ENCODE measurements around the gene MGAT3.
"Not testable (repeated sequence)": the region's sequence is repeated elsewhere in the genome, so short reads cannot be mapped to it uniquely, and the experiment has no call there.

The MGAT3 gene

GRCh38 chr22:39456522-39457197 lies at the start of gene MGAT3:
MGAT3 (plus strand) TSS chr22:39457012; CDS start chr22:39487348, 30,336 bp downstream.
- DNase-seq (ENCODE audit: low spot score): no peak

GRCh38 chr22:39408173-39408572 lies 48.6 kb upstream of the MGAT3 start:
- DNase-seq (ENCODE audit: low spot score): no peak

- DNase-seq (ENCODE audit: low spot score): no peak
Measured at GRCh38 chr22:39408807-39409206, 48.0 kb upstream of the MGAT3 start.

GRCh38 chr22:39409516-39410029 lies 47.2 kb upstream of the MGAT3 start:
- DNase-seq (ENCODE audit: low spot score): peak; percentile 75

GRCh38 chr22:39410264-39410663 lies 46.5 kb upstream of the MGAT3 start:
- DNase-seq (ENCODE audit: low spot score): no peak

- not testable (repeated sequence) for DNase-seq (ENCODE audit: low spot score)
Measured at GRCh38 chr22:39411828-39412365, 44.9 kb upstream of the MGAT3 start.

GRCh38 chr22:39413204-39413603 lies 43.6 kb upstream of the MGAT3 start:
- not testable (repeated sequence) for DNase-seq (ENCODE audit: low spot score)

GRCh38 chr22:39414377-39414776 lies 42.4 kb upstream of the MGAT3 start:
- DNase-seq (ENCODE audit: low spot score): no peak

GRCh38 chr22:39414886-39415285 lies 41.9 kb upstream of the MGAT3 start:
- no peak for DNase-seq (ENCODE audit: low spot score)

GRCh38 chr22:39415506-39415905 lies 41.3 kb upstream of the MGAT3 start:
- DNase-seq (ENCODE audit: low spot score): no peak

- DNase-seq (ENCODE audit: low spot score): no peak
Measured at GRCh38 chr22:39416319-39416718, 40.5 kb upstream of the MGAT3 start.

- no peak for DNase-seq (ENCODE audit: low spot score)
Measured at GRCh38 chr22:39417641-39418040, 39.2 kb upstream of the MGAT3 start.

GRCh38 chr22:39418696-39419095 lies 38.1 kb upstream of the MGAT3 start:
- no peak for DNase-seq (ENCODE audit: low spot score)

GRCh38 chr22:39419096-39419495 lies 37.7 kb upstream of the MGAT3 start:
- DNase-seq (ENCODE audit: low spot score): no peak

GRCh38 chr22:39419911-39420310 lies 36.9 kb upstream of the MGAT3 start:
- DNase-seq (ENCODE audit: low spot score): no peak

GRCh38 chr22:39421691-39422090 lies 35.1 kb upstream of the MGAT3 start:
- no peak for DNase-seq (ENCODE audit: low spot score)

- DNase-seq (ENCODE audit: low spot score): no peak
Measured at GRCh38 chr22:39422101-39422500, 34.7 kb upstream of the MGAT3 start.

GRCh38 chr22:39422721-39423120 lies 34.1 kb upstream of the MGAT3 start:
- DNase-seq (ENCODE audit: low spot score): no peak

GRCh38 chr22:39423976-39424375 lies 32.8 kb upstream of the MGAT3 start:
- no peak for DNase-seq (ENCODE audit: low spot score)

- DNase-seq (ENCODE audit: low spot score): no peak
Measured at GRCh38 chr22:39426380-39427043, 30.3 kb upstream of the MGAT3 start.

- DNase-seq (ENCODE audit: low spot score): no peak
Measured at GRCh38 chr22:39427751-39428596, 28.8 kb upstream of the MGAT3 start.

- no peak for DNase-seq (ENCODE audit: low spot score)
Measured at GRCh38 chr22:39428597-39429071, 28.2 kb upstream of the MGAT3 start.

Measured in pons (tissue), 1 donor.